IMR-90 (cell line): ENCODE data around the gene SLC2A14. TPM values are rescaled to one million over a fixed set of nuclear protein-coding genes. Genes with fewer than 3 reads are reported as not detected.
"Not testable (repeated sequence)": the region's sequence is repeated elsewhere in the genome, so short reads cannot be mapped to it uniquely, and the experiment has no call there.

Experiments used
- ATAC-seq: fragments of 200-7000 bp; cut with Tn5 transposase; 2 replicates; pipeline ENCODE4 v1.9.1; 2020; ENCODE audit warnings: low read depth, mild to moderate bottlenecking, moderate library complexity
- BruUV-seq: library from RNA; stranded (reverse); fragments of 400-500 nt; replicated peaks from 2 replicates; lab custom pipeline; 2021; lab: Mats Ljungman, UMichigan
- CTCF ChIA-PET: fragments of 300-600 bp; formaldehyde crosslinking; extraction: SDS; loops from one replicate; lab custom pipeline; 2021; ENCODE audit warnings: antibody characterized with exemption; lab: Yijun Ruan, JAX
- POLR2A ChIA-PET: fragments of 300-600 bp; sonication (Branson Sonifier 250); formaldehyde crosslinking; loops from one replicate; lab custom pipeline; 2022; ENCODE audit warnings: antibody characterized with exemption; ENCODE audit not compliant: unreplicated experiment; lab: Charles Lee
- DNase-seq: peaks from one replicate; pipeline ENCODE4 v3.0.0; 2013
- H2AFZ ChIP-seq: replicated peaks from 2 replicates; pipeline ENCODE3; 2013; ENCODE audit warnings: low read length, mild to moderate bottlenecking; ENCODE audit not compliant: poor library complexity
- H2AK5ac ChIP-seq: 2 replicates; pipeline ENCODE4 v1.6.1; 2013; ENCODE audit warnings: low read depth, low read length, inconsistent platforms
- H2AK9ac ChIP-seq: replicated peaks from 2 replicates; pipeline ENCODE3; 2013; ENCODE audit warnings: mild to moderate bottlenecking, low read depth, low read length, moderate library complexity; ENCODE audit not compliant: poor library complexity
- H2BK120ac ChIP-seq: 2 replicates; pipeline ENCODE4 v1.6.1; 2013; ENCODE audit warnings: low read depth, low read length, inconsistent platforms
- H2BK15ac ChIP-seq: 3 replicates; pipeline ENCODE4 v1.6.1; 2013; ENCODE audit warnings: low read depth, low read length, inconsistent platforms
- H2BK20ac ChIP-seq: 2 replicates; pipeline ENCODE4 v1.6.1; 2013; ENCODE audit warnings: low read depth, mild to moderate bottlenecking, inconsistent platforms, low read length, moderate library complexity
- H2BK5ac ChIP-seq: 2 replicates; pipeline ENCODE4 v1.6.1; 2013; ENCODE audit warnings: mild to moderate bottlenecking, low read depth, low read length, inconsistent platforms; ENCODE audit not compliant: poor library complexity, severe bottlenecking
- H3K14ac ChIP-seq: replicated peaks from 2 replicates; pipeline ENCODE4 v1.6.1; 2013; ENCODE audit warnings: low read depth, low read length, inconsistent platforms
- H3K18ac ChIP-seq: 2 replicates; pipeline ENCODE4 v1.6.1; 2013; ENCODE audit warnings: low read depth, low read length, control low read depth
- H3K23ac ChIP-seq: 2 replicates; pipeline ENCODE4 v1.6.1; 2013; ENCODE audit warnings: low read depth, low read length, inconsistent platforms
- H3K27ac ChIP-seq: 2 replicates; pipeline ENCODE4 v1.5.1; 2013; ENCODE audit warnings: mild to moderate bottlenecking, control low read depth, low read length; ENCODE audit not compliant: insufficient read depth
- H3K27me3 ChIP-seq: 2 replicates; pipeline ENCODE4 v1.6.1; 2013; ENCODE audit warnings: low read length; ENCODE audit not compliant: control insufficient read depth, insufficient read depth
- H3K36me3 ChIP-seq: 2 replicates; pipeline ENCODE4 v1.6.1; 2013; ENCODE audit warnings: low read length, mixed read lengths; ENCODE audit not compliant: control insufficient read depth, insufficient read depth
- H3K4ac ChIP-seq: 2 replicates; pipeline ENCODE4 v1.6.1; 2013; ENCODE audit warnings: low read depth, low read length, inconsistent platforms
- H3K4me1 ChIP-seq: 2 replicates; pipeline ENCODE4 v1.6.1; 2013; ENCODE audit warnings: low read length, mixed read lengths; ENCODE audit not compliant: control insufficient read depth, insufficient read depth
- H3K4me2 ChIP-seq: 2 replicates; pipeline ENCODE4 v1.6.1; 2013; ENCODE audit warnings: low read depth, mild to moderate bottlenecking, control low read depth, low read length, moderate library complexity
- H3K4me3 ChIP-seq: 2 replicates; pipeline ENCODE4 v1.5.1; 2013; ENCODE audit warnings: low read depth, mild to moderate bottlenecking, control low read depth, low read length, moderate library complexity; ENCODE audit not compliant: insufficient read depth
- H3K56ac ChIP-seq: 2 replicates; pipeline ENCODE4 v1.6.1; 2013; ENCODE audit warnings: low read length, inconsistent platforms; ENCODE audit not compliant: insufficient read depth; ENCODE audit errors: extremely low read depth
- H3K79me1 ChIP-seq, 2 experiments: 2 replicates each; pipeline ENCODE4 v1.6.1; 2013; ENCODE audit warnings: low read length in 2 of 2, inconsistent platforms in 1 of 2, low read depth in 1 of 2
- H3K9ac ChIP-seq: 2 replicates; pipeline ENCODE4 v1.6.1; 2013; ENCODE audit warnings: low read depth, low read length, control low read depth
- H3K9me1 ChIP-seq: 2 replicates; pipeline ENCODE4 v1.6.1; 2013; ENCODE audit warnings: low read length, inconsistent platforms; ENCODE audit not compliant: insufficient read depth
- H3K9me3 ChIP-seq: 2 replicates; pipeline ENCODE4 v1.6.1; 2013; ENCODE audit warnings: low read length; ENCODE audit not compliant: control insufficient read depth, insufficient read depth
- H4K20me1 ChIP-seq: 2 replicates; pipeline ENCODE4 v1.6.1; 2013; ENCODE audit warnings: low read length, inconsistent platforms; ENCODE audit not compliant: insufficient read depth
- H4K5ac ChIP-seq: 2 replicates; pipeline ENCODE4 v1.6.1; 2013; ENCODE audit warnings: mild to moderate bottlenecking, low read depth, low read length, control low read depth
- H4K8ac ChIP-seq, 2 experiments: 2 replicates each; pipeline ENCODE4 v1.6.1; 2013; ENCODE audit warnings: low read depth in 2 of 2, low read length in 2 of 2, control low read depth in 1 of 2, inconsistent platforms in 1 of 2
- H4K91ac ChIP-seq: 2 replicates; pipeline ENCODE4 v1.6.1; 2013; ENCODE audit warnings: low read depth, low read length, inconsistent platforms; ENCODE audit not compliant: insufficient read depth
- WGBS, 2 experiments: methylation state at CpG; one replicate each; pipeline versions ENCODE4 v1.1.5 to v1.1.7; 2013; ENCODE audit warnings: missing lambda C conversion rate in 2 of 2; ENCODE audit not compliant: insufficient read length in 1 of 2; ENCODE audit errors: extremely low coverage in 2 of 2; 5-methylcytosine and 5-hydroxymethylcytosine counted together
- dilution Hi-C: fragments of 300-500 bp; cut with HindIII; formaldehyde crosslinking; loops from one replicate; pipeline ENCODE4 v1.14.3; 2018; ENCODE audit warnings: low sequenced_read_pairs; ENCODE audit not compliant: unreplicated experiment
- in situ Hi-C: fragments of 300-500 bp; cut with MboI; formaldehyde crosslinking; loops from 3 replicates; pipeline ENCODE4 v1.14.3; 2019; ENCODE audit warnings: low sequenced_read_pairs, inconsistent platforms, mixed read lengths
- intact Hi-C: fragments of 100-400 bp; cut with micrococcal nuclease; formaldehyde crosslinking; loops from 2 replicates; pipeline ENCODE4 v1.10.0; 2022
- polyA plus RNA-seq, 3 experiments: library from polyadenylated mRNA; depleted of rRNA; stranded (reverse); fragments of >200 nt; gene quantifications; 2 replicates each; pipeline ENCODE4 v1.2.3, GENCODE V29; 2012; ENCODE audit warnings: low replicate concordance in 1 of 3
- total RNA-seq: library from RNA; depleted of rRNA; stranded (reverse); fragments of >200 nt; gene quantifications from 2 replicates; pipeline ENCODE4 v1.2.3, GENCODE V29; 2012

Gene SLC2A14
- total and polyA plus RNA-seq, 2 of the 4 experiments (the other 2 are of a cell fraction), result 0.05 TPM; not detected in 1

- H2BK15ac ChIP-seq, H2BK120ac ChIP-seq, H3K4me2 ChIP-seq, H3K36me3 ChIP-seq, H3K9ac ChIP-seq, in situ Hi-C loops, H2AFZ ChIP-seq, ATAC-seq, BruUV-seq, H3K56ac ChIP-seq, H4K91ac ChIP-seq, H3K4me3 ChIP-seq, H2BK5ac ChIP-seq, H3K4me1 ChIP-seq, H3K14ac ChIP-seq, H3K4ac ChIP-seq, CTCF ChIA-PET, dilution Hi-C loops, H2AK5ac ChIP-seq, H3K9me3 ChIP-seq, POLR2A ChIA-PET, intact Hi-C loops, H4K20me1 ChIP-seq, H3K9me1 ChIP-seq, H2BK20ac ChIP-seq, H3K27ac ChIP-seq, H2AK9ac ChIP-seq, H4K8ac ChIP-seq, H3K27me3 ChIP-seq, H3K79me1 ChIP-seq, H3K18ac ChIP-seq, H4K5ac ChIP-seq, H3K23ac ChIP-seq: not testable (repeated sequence)
- 100% methylated on average over 2 of the region's 7 CpGs; no CpG with 5 or more reads in 1 of the 2 experiments for WGBS, 2 experiments
- DNase-seq, result peak; percentile 61
Measured at GRCh38 chr12:7910106-7910505, 37.4 kb upstream of the SLC2A14 start.
